ENCODE results near the gene PNKP.
A peak's percentile ranks its signal among the peaks of the same experiment; 100 is the strongest.

PNKP gene

DNA sequence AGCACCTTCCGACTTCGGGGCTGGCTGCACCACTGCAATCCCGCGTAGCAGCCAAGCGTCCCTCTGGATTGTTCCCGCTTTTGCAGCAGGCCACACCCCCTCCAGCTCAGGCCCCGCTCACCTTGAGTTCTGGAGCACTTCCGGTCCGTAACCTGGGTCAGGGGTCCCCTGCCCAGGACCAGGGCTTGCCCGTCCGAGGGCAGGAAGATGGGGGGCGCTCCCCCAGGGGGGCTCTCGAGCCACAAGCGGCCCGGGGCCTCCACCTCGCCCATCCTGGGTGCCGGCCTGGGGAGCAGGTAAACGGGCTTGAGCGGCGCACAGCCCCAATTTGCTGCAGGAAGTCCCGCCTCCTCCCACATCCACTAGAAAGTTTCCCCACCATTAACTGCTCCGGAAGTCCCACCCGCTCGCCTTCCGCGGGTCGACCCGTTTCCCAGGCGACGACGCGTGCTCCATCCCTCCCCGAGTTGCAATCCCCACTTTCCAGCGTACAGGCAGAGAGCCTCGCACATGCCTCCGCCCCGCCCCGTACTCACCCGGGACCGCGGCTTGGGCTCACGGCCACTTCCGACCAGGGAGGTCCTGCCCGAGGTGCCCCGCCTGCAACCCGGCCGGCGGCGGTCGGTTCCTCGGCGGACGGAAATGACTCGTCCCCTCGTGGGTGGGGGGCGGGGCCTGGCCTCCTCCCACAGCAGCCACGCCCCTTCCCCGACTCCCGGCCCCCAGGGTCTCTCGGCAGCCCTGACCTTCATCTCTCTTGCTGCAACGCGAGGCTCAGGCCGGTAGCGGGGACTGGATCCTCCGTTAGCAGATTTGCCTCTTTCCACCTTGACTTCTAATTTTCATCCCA is at the start of gene PNKP:
Gene PNKP (minus strand): TSS at position 644 of the 850 bp plus-strand sequence. CDS start 372 bp downstream, at position 272.
- peak; percentile 85 for DNase-seq (ENCODE audit: low spot score)

- no peak for DNase-seq (ENCODE audit: low spot score)
Measured at GRCh38 chr19:49915271-49915670, 47.9 kb upstream of the PNKP start.

DNA sequence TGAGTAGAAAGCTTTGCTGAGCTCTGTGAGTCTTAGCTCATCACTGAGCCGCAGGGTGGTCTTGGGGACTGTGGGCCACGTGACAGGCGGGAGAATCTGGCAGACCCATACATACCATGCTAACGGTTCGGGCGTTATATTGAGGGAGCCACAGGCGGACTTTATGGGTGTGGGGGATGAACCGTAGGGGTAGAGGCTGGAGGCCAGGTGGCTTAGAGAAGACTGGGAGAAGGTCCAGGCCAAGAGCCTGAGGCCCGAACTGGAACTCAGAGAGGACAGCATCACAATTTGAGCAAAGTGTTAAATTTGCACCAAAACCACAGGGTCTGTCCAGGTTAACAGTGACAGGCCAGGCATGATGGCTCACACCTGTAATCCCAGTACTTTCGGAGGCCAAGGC is 46.3 kb upstream of the PNKP start:
- no peak for DNase-seq (ENCODE audit: low spot score)

- DNase-seq (ENCODE audit: low spot score), result no peak
Measured at GRCh38 chr19:49912965-49913685, 45.7 kb upstream of the PNKP start.

DNA sequence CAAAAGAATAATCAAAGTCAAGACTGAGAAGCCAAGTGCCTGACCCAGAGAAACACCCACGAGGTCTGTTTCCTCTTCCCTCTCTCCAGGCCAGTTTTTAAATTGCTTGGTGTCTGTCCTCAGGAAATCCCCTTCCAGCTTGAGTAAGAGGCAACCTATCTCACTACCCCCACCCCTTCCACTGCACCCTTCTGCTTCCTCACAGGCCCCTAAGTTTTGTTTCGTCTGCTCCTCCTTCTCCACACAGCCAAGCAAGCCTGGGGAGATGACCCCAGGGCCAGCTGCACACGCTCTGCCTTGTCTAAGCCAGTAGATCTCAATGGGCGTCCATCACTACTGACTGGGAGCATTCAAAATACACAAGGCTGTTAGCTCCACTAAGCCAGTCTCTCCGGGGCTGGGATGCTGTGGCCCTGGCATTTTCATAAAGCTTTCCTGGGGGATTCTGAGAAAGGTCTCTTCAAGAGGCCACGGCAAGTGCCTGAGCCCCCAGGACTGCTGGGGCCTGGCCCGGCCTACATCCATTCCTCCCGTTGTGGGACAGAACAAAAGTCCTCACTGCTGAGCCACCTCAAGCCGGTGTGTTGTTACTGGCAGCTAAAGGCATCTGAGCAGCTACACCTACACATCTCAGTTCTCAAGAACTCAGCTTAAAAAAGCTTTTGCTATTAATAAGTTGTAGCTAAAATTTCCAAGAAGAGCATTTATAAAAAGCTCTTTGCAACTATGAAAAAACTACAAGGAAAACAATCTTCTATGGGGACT is 44.2 kb upstream of the PNKP start:
- peak; percentile 30 for DNase-seq (ENCODE audit: low spot score)

DNA sequence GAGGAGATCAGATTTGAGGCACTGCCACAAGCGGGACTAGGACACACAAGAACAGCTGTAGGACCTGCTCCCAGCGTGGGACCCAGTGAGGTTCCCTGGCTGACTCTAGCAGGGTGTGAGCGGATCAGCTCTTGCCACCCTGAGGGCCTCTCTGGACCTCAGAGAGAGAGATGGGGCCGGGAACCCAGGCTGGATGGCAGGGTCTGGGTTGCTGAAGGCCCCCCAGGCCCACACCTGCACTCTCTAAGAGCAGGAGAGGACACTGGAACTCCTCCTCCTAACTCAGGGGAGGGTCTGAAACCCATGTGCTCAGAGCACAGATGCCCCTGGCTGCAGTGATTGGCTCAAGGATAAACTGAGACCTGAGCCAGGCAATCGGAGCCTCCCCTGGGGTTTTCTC is 42.8 kb upstream of the PNKP start:
- DNase-seq (ENCODE audit: low spot score), result no peak

GRCh38 chr19:49908480-49909420 is 41.4 kb upstream of the PNKP start:
- DNase-seq (ENCODE audit: low spot score), result no peak

- no peak for DNase-seq (ENCODE audit: low spot score)
Measured at GRCh38 chr19:49907745-49908446, 40.5 kb upstream of the PNKP start.

DNA sequence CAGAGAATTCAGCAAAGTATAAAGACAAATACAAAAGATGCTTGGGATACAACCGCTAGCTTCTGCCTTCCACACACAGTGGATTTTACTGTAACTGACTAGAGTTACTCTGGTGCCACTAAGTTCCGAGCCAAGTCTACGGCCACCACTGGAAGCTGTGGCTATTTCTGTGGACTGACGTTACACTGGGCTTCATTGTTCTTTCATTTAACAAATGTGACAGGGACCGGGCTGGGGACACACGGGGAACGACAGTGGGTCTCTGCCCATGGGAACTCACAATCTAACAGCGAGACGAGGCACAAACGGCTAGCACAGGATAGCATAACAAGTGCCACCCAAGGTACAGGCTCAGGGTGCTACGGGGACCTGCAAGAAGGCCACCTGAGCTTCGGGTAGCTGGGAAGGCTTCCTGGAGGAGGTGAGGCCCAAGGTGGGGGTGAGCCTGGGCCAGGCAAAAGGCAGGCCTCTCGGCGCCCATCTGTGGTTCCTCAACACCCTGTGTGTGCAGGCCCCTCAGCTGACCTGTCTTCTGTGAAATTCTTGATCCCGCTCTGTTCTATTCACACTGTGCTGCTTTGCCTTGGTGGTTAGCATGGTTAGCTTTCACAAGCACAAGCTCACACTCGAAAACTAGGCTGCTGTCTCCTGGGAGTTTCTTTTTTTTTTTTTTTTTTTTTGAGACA is 39.6 kb upstream of the PNKP start:
- DNase-seq (ENCODE audit: low spot score), result no peak

DNA sequence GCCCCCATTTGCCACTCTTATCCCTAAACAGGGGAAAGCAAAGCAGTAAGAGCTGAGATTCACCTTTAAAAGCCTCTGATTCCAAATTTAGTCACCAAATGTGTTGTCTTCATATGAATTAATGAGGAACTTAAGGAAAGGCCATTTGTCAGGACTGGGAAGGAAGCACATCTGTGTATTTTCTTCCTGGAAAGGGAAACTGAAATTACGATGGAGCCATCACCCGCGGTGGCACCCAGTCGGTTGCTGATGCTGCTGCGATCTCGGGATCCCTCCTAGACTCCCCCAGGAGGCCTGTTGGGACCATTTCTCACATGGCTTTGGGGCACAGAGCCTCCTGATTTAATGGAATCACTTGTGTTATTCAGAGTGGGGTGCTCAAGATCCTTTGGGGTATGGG is 36.8 kb upstream of the PNKP start:
- DNase-seq (ENCODE audit: low spot score), result no peak

- DNase-seq (ENCODE audit: low spot score), result peak; percentile 82
Measured at GRCh38 chr19:49896863-49897621, 29.7 kb upstream of the PNKP start, which contains the start of gene IL4I1. Gene IL4I1, minus strand, starts transcription at chr19:49896887. Its CDS starts 727 bp downstream, at chr19:49896160.

GRCh38 chr19:49895566-49896297 is 28.4 kb upstream of the PNKP start:
- no peak for DNase-seq (ENCODE audit: low spot score)

DNA sequence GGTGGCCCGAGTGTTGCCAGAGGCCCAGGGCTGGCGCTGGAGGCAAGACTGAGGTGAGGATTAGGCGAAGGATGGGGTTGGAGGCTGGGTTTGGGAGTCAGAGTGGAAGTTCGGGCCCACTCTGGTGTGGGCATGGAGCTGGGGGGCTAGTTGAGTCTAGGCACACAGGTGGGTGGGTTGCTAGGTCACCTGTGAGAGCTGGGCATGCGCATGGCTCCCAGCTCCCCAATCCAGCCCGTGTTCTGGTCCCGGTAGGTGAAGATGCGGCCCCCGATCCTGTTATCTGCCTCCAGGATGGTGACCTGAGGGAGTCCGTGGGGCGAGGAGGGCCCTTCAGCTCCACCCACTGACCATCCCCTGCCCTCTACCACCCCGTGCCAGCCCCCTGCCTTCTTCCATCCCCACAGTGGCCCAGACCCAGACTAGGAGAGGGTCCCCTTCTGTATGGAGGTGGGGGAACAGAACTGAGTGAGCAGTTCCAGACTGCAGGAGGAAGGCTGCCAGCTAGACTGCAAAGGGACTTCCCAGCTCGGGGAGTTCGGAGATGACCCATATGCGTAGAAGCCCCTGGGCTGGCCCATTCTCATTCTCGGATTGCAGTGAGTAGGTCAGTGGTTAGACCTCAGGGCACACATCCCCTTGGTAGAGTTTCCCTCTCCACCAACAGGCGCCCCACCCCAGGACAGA is 27.6 kb upstream of the PNKP start:
- DNase-seq (ENCODE audit: low spot score), result peak; percentile 25

GRCh38 chr19:49894011-49894664 is 26.8 kb upstream of the PNKP start:
- no peak for DNase-seq (ENCODE audit: low spot score)

- no peak for DNase-seq (ENCODE audit: low spot score)
Measured at GRCh38 chr19:49892716-49893115, 25.3 kb upstream of the PNKP start.

GRCh38 chr19:49891393-49891792 is 24.0 kb upstream of the PNKP start:
- DNase-seq (ENCODE audit: low spot score), result no peak

All from CD4-positive, alpha-beta T cell treated with Interleukin-15 for 4 hours (primary cell).